Memory B cell (primary cell): ENCODE measurements around the gene ALOX5AP.
"Not testable (repeated sequence)": the region's sequence is repeated elsewhere in the genome, so short reads cannot be mapped to it uniquely, and the experiment has no call there.

ENCODE experiments used
- ATAC-seq: fragments of 150-1000 bp; cut with Tn5 transposase; 2 replicates; pipeline ENCODE4 v1.10.0; 2021; ENCODE audit warnings: low read depth, mild to moderate bottlenecking, moderate library complexity
- DNase-seq, 2 donors: peaks; one replicate each; pipeline ENCODE4 v3.0.0; 2022; ENCODE audit warnings: low spot score in 2 of 2
- H3K27ac Mint-ChIP-seq: one replicate; pipeline ENCODE4 v1.8.0; 2022; ENCODE audit warnings: mild to moderate bottlenecking, moderate library complexity, mixed read lengths
- H3K27me3 Mint-ChIP-seq: one replicate; pipeline ENCODE4 v1.8.0; 2022; ENCODE audit warnings: mixed read lengths
- H3K36me3 Mint-ChIP-seq: one replicate; pipeline ENCODE4 v1.8.0; 2022; ENCODE audit warnings: mild to moderate bottlenecking, mixed read lengths
- H3K4me1 Mint-ChIP-seq: one replicate; pipeline ENCODE4 v1.8.0; 2022; ENCODE audit warnings: mixed read lengths
- H3K4me3 Mint-ChIP-seq: one replicate; pipeline ENCODE4 v1.8.0; 2022; ENCODE audit warnings: mild to moderate bottlenecking, moderate library complexity, mixed read lengths
- H3K9me3 Mint-ChIP-seq: one replicate; pipeline ENCODE4 v1.8.0; 2022; ENCODE audit warnings: mixed read lengths

The ALOX5AP gene

DNA sequence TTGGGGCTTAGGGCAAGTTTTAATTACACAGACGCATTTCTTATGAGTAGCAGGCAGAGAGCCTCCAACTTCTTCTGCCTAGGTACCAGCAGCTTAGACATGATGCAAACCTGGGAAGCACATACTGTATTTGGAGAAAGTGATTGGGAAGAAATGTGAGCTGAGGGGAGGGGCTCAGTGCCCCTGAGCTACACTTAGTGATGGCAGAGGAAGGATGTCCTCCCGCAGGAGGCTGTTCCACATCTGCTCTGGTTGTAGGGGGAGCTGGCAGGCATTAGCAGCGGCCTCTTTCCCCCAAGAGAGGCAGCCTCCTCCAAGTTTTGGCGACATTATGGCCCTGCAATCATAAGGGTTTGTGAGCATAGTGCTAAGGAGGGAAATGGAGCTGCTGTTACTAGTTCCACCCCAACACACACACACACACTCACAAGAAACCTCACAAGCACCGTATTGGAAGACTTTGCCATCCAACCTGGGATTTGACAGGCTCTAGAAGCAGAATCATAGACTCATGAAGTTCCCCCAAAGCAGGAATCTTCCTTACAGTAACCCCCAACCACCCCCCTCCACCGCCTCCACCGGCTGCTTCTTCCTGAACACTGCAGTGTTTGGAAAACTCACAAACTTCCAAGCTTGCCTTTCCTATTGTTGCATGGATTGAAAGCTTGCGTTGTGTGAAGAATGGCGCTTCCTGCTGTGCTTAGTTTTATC lies 3.3 kb downstream of the ALOX5AP start:
- peaks cover 63% of the 10 kb centered on the region for H3K4me1 Mint-ChIP-seq
- no peak for ATAC-seq
- no peaks in the 10 kb centered on the region for H3K27me3 Mint-ChIP-seq
- no peak overlapping the region for H3K27ac Mint-ChIP-seq
- no peak for DNase-seq
- peak overlapping the region; percentile 60 for H3K4me3 Mint-ChIP-seq
- H3K9me3 Mint-ChIP-seq, result no peaks in the 10 kb centered on the region
- H3K36me3 Mint-ChIP-seq, result peaks cover 8% of the 10 kb centered on the region

DNA sequence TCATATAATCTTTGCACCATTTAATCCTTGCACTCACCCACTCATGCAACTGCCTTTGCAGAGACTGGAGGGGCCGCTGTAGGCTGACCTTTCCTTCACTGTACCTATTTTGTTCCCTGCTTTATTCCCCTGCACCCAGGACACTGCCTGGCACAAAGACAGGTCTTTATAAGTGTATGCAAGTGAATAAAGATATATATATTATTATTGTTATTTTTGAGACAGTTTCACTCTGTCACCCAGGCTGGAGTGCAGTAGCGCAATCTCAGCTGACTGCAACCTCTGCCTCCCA lies 3.8 kb downstream of the ALOX5AP start:
- Mint-ChIP-seq H3K9me3 (no peaks in the 10 kb centered on the region), H3K36me3 (peaks cover 9% of the 10 kb centered on the region), H3K27me3 (no peaks in the 10 kb centered on the region), H3K27ac (no peak overlapping the region), H3K4me3 (no peak overlapping the region), H3K4me1 (peaks cover 67% of the 10 kb centered on the region)
- DNase-seq, result no peak
- ATAC-seq, result no peak

DNA sequence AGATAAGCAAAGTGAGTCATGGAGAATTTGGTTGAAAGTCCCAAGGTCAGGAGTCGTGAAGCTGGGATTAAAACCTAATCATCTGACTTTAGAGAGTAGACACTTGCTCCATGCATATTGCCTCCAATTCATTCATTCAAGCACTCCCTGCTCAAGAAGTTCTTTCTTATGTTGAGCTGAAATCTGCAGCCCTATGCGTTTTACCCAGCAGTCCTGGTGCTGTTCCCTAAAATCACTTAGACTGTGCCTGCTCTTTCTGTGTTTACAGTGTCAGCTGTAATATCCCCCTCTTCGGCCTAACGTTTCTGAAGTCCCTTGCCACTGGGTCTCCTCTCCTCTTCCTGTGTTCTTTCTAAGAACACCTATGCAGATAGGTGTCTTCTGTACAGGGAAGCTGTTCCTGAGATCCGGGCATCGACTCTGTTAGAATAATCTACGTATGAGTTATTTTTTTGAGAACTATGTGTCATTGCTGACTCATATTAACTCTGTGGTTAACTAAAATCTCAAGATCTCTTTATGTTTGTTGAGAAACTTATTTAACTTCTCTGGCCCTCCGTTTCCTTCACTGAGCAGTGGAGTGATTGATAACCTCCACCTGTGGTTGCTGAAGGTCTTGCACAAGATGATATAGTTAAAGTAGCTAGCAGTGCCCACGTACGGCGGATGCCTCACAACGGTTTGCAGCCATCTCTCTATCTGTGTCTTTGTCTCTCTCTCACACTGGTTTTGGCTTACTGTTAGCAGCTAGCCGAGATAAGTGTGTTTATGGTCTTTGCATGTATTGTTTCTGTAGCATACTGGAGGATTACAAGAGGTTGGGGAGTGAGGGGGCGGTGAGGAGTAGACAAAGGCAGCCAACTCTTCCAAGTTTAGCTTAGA lies 4.7 kb downstream of the ALOX5AP start:
- Mint-ChIP-seq H3K4me1 (peaks cover 63% of the 10 kb centered on the region), H3K4me3 (peak overlapping the region; percentile 68), H3K27ac (peak overlapping the region; percentile 23), H3K27me3 (no peaks in the 10 kb centered on the region), H3K9me3 (no peaks in the 10 kb centered on the region), H3K36me3 (peaks cover 9% of the 10 kb centered on the region)
- DNase-seq, result no peak
- ATAC-seq, result peak; percentile 21

DNA sequence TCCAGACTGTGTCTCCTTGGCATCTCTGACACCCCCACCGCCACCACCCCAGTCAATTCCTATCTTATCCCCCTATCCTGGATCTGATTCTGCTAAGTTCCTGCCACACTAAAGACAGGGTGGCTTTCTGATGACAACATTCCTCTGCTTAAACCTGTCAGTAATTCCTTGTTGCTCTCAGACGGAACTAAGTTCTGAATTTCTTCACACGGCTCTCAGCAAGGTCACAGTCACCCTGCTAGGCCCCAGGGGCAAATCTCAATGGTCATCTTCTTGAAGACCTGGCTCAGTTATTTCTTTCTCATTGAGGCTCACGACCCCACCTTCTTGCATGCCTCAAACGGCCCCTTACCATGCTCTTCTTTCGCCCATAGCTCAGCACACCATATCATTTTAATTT lies 7.6 kb downstream of the ALOX5AP start:
- H3K4me3 Mint-ChIP-seq, result no peak overlapping the region
- no peaks in the 10 kb centered on the region for H3K27me3 Mint-ChIP-seq
- H3K4me1 Mint-ChIP-seq, result peaks cover 44% of the 10 kb centered on the region
- ATAC-seq, result no peak
- H3K9me3 Mint-ChIP-seq, result no peaks in the 10 kb centered on the region
- H3K36me3 Mint-ChIP-seq, result peaks cover 18% of the 10 kb centered on the region
- DNase-seq, result no peak
- H3K27ac Mint-ChIP-seq, result peak overlapping the region; percentile 64

DNA sequence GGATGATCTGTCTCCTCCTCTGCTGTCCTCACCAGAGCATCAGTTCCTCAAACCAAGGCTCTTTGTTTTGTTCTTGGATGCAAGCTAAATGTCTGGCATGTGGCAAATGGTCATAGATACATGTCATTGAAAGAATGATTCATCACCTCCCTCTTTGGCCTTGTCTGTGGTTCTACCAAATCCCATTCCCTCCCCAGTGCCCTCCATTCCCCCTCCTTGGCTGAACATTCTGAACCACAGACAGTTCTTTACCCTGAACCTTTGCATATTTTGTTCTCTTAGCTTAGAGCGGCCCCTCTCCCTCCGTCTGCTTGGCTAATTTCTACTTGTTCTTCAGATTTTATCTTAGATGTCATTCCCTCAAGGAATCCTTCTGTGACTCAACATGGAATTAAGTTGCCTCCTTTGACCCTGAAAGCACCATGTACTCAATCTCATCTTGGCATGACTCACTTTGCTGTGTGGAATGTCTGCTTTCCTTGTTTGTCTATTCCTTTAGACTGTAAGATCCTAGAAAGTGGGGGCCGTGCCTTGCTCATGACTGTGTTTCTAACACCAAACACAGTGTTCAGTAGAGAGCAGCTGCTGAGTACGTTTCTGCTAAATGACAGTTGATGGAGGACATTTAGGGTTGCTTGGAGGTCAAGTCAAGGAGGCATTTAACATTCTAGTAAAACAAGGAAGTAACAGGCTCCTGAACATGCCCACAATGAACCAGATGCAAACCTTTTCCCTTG lies 8.1 kb downstream of the ALOX5AP start:
- Mint-ChIP-seq H3K4me3 (no peak overlapping the region), H3K27me3 (no peaks in the 10 kb centered on the region), H3K36me3 (peaks cover 18% of the 10 kb centered on the region), H3K4me1 (peaks cover 38% of the 10 kb centered on the region), H3K9me3 (no peaks in the 10 kb centered on the region), H3K27ac (peak overlapping the region; percentile 64)
- ATAC-seq (no peak), DNase-seq (no peak)

DNA sequence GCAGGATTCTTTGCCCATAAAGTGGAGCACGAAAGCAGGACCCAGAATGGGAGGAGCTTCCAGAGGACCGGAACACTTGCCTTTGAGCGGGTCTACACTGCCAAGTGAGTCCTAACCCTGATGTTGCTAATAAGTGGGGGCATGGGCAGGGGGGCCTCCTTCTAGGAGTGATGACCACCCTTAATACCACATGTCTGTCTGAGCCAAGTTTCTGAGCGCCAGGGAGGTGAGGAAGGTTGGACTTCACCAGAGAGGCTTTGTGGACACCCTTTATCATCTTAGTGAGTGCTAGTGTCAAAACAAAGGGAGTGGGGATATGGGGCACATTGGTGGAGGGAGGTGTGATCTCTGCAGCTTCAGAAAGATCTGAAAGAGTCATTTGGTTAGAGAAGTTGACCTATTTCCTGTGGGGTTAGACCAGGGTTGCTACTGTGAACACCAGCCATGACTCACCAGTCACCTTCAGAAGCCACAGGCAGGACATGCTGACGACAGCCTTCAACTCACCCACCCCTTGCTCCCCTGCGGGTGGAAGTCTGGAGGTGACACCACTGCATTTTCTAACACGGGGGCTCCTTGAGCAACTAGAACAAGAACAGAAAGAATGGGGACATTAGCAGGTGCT lies 8.8 kb downstream of the ALOX5AP start:
- no peaks in the 10 kb centered on the region for H3K27me3 Mint-ChIP-seq
- peaks cover 32% of the 10 kb centered on the region for H3K4me1 Mint-ChIP-seq
- no peaks in the 10 kb centered on the region for H3K9me3 Mint-ChIP-seq
- ATAC-seq (peak; percentile 96), DNase-seq (peak; percentile 48 to 76)
- no peak overlapping the region for H3K27ac Mint-ChIP-seq
- peaks cover 19% of the 10 kb centered on the region for H3K36me3 Mint-ChIP-seq
- no peak overlapping the region for H3K4me3 Mint-ChIP-seq

DNA sequence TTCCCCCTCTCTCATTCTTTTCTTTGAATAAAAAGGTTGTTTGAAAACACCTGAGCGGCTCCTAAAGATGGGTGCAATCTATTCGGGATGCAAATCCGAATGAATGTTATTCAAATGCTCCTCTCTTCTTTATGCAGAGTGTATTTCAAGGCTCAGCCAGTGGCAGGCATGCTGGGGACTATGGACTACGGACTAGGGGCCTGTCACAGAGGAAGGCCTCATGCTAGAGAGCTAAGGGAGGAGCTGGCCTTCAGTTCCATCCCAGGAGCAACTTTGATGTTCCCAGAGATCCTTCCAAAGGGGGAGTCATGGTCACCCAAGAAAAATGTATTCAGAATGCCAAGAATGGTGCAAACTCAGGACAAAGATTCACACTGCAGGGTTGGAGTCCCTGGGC lies 9.3 kb downstream of the ALOX5AP start:
- ATAC-seq, result no peak
- Mint-ChIP-seq H3K27me3 (no peaks in the 10 kb centered on the region), H3K9me3 (no peaks in the 10 kb centered on the region), H3K4me1 (peaks cover 32% of the 10 kb centered on the region), H3K27ac (no peak overlapping the region), H3K36me3 (peaks cover 19% of the 10 kb centered on the region), H3K4me3 (no peak overlapping the region)
- DNase-seq, result no peak

DNA sequence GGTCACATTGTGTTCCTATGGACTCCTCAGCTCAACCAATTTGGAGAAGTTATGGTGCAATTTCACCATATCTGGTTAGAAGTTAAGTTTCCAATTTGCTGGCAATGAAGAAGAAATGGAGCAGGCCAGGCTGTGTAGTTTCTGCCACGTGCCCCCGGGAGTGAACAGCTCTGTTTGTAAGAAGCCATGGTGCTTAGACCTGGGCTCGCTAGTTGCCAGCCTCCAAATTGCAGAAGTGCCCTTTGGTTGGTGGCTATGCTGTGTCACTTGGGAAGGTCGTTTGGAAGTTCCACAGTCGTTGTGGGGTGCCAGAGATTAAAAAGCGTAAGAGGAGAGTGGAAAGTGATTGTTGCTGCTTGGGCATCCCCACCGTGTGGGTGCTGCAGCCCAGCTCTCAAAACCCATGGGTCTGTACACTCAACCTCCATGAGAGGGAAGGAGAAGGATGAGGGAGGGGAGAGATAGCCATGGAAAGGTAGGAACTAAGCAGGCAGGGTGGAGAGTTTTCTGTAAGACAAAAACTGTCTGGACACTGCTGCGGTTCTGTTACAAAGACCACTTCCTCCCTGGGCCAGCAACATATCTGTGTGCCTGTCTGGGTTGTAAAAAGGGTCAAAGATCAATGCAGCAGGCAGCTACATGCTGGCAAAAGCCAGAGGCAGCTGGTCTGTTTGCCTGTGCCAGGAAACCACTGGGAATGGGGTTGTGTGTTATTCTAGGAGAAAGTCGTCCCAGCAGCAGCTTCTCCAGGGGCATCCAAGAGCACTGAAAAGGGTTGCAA lies 10.8 kb downstream of the ALOX5AP start:
- H3K27ac Mint-ChIP-seq, result no peak overlapping the region
- ATAC-seq (no peak), DNase-seq (no peak)
- H3K27me3 Mint-ChIP-seq, result no peaks in the 10 kb centered on the region
- H3K36me3 Mint-ChIP-seq, result peaks cover 24% of the 10 kb centered on the region
- H3K4me1 Mint-ChIP-seq, result peaks cover 21% of the 10 kb centered on the region
- H3K9me3 Mint-ChIP-seq, result no peaks in the 10 kb centered on the region
- no peak overlapping the region for H3K4me3 Mint-ChIP-seq

DNA sequence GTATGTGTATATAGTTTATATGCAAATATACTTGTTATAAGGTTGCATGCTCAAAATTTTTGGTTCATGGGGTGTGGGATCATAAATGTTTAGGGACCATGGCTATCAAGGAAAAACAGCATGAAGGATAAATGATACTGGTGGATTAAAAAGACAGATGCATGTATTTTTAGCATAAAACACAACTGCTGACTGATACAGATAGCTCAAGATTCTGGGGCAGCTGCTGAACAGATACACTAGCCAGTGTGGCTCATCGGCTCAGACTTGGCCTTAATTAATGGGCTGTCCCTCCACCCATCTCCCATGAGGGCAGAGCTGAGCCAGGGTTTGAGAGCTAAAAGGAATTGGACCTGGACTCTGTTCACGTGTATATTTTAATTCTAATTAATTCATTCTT lies 11.4 kb downstream of the ALOX5AP start:
- H3K4me3 Mint-ChIP-seq, result no peak overlapping the region
- ATAC-seq (no peak), DNase-seq (no peak)
- H3K4me1 Mint-ChIP-seq, result peaks cover 21% of the 10 kb centered on the region
- H3K27me3 Mint-ChIP-seq, result no peaks in the 10 kb centered on the region
- H3K9me3 Mint-ChIP-seq, result no peaks in the 10 kb centered on the region
- H3K36me3 Mint-ChIP-seq, result peaks cover 24% of the 10 kb centered on the region
- no peak overlapping the region for H3K27ac Mint-ChIP-seq

DNA sequence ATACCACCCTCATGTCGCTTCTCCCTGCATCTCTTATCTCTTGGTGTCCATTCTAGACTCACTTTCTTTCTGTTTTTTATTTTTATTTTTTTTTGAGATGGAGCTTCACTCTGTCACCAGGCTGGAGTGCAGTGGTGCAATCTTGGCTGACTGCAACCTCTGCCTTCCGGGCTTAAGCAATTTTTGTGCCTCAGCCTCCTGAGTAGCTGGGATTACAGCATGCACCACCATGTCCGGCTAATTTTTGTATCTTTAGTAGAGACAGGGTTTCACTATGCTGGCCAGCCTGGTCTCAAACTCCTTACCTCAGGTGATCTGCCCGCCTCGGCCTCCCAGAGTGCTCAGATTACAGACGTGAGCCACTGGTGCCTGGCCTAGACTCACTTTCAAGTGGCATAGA lies 12.5 kb downstream of the ALOX5AP start:
- H3K27me3 Mint-ChIP-seq, ATAC-seq, H3K4me3 Mint-ChIP-seq, DNase-seq, H3K27ac Mint-ChIP-seq, H3K9me3 Mint-ChIP-seq: not testable (repeated sequence)
- H3K4me1 Mint-ChIP-seq, result peaks cover 20% of the 10 kb centered on the region
- H3K36me3 Mint-ChIP-seq, result peaks cover 24% of the 10 kb centered on the region

DNA sequence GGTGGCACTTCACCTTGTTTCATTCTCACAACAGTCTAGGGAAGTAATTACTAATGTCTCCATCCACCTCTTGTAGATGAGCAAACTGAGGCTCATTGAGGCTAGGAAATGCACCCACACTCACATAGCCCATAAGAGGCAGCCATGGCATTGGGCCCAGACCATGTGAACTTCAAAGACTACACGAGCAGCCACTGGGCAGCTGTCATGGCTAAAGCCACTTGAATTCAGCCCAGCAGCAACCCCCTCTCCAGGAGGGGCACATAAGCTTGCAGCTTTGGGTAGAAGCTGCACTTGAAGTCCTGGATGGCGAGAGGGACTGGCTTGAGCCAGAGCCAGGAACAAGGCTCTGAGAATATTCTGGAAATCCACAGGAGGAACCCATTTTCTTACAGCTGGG lies 13.4 kb downstream of the ALOX5AP start:
- H3K27me3 Mint-ChIP-seq, result no peaks in the 10 kb centered on the region
- peaks cover 18% of the 10 kb centered on the region for H3K36me3 Mint-ChIP-seq
- no peaks in the 10 kb centered on the region for H3K9me3 Mint-ChIP-seq
- H3K4me3 Mint-ChIP-seq, result no peak overlapping the region
- peaks cover 11% of the 10 kb centered on the region for H3K4me1 Mint-ChIP-seq
- DNase-seq, result no peak
- ATAC-seq, result no peak
- H3K27ac Mint-ChIP-seq, result no peak overlapping the region

DNA sequence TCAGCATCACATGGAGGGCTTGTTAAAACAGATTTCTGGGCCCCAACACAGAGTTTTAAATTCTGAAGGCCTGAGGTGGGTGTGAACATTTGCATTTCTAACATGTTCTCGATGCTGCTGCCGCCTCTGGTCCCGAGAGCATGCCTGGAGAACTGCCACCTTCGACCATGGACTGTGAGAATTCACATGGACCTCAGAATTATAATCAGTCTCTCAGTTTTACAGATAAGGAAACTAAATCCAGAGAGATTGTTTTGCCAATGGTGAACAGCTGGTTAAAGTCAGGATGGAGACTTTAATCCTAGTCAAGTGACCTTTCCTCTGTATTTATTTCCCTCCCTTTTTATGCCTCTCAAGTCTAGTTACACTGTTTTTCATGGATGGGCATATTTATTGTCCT lies 14.7 kb downstream of the ALOX5AP start:
- Mint-ChIP-seq H3K4me1 (peaks cover 4% of the 10 kb centered on the region), H3K4me3 (no peak overlapping the region), H3K36me3 (peaks cover 18% of the 10 kb centered on the region), H3K9me3 (no peaks in the 10 kb centered on the region), H3K27ac (no peak overlapping the region), H3K27me3 (no peaks in the 10 kb centered on the region)
- no peak for ATAC-seq
- DNase-seq, result no peak

DNA sequence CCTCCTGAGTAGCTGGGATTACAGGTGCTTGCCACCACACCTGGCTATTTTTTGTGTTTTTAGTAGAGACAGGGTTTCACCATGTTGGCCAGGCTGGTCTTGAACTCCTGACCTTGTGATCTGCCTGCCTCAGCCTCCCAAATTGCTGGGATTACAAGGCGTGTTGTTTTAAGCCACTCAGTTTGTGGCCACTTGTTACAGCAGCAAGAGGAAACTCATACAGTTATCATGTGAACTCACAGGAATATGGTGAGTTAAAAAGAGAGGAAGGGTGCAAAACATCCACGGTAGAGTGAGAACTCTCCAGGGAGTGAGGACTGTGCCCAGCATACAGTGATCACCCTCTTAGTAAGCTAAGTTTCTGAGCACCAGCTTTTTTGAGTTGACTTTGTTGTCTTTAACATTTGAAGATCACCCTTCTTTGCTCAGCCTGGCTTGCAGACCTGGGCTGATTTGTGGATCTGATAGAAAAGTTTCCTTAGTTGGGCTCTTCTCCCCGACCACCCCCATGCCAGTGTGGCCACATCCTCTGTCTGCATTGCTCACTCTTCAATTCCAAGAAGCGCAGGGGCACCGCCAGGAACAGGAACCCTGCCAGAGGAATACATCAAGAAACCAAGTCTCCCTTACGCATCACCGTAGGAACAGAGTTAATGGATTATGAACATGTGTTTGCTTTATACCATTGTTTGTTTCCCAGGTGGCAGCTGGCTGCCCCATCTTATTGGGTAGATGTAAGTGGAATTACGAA lies 16.0 kb downstream of the ALOX5AP start:
- H3K4me3 Mint-ChIP-seq, result no peak overlapping the region
- no peaks in the 10 kb centered on the region for H3K9me3 Mint-ChIP-seq
- no peak for ATAC-seq
- H3K27me3 Mint-ChIP-seq, result no peaks in the 10 kb centered on the region
- no peak overlapping the region for H3K27ac Mint-ChIP-seq
- H3K4me1 Mint-ChIP-seq, result no peaks in the 10 kb centered on the region
- peaks cover 9% of the 10 kb centered on the region for H3K36me3 Mint-ChIP-seq
- no peak for DNase-seq
